GM19099 (cell line): ENCODE data around the gene PRPF8.
A peak's percentile ranks its signal among the peaks of the same experiment; 100 is the strongest.

Source experiments
- POLR2A ChIP-seq: IDR thresholded peaks from 3 replicates; pipeline ENCODE4 v1.6.1; 2011; ENCODE audit warnings: low read depth; ENCODE audit not compliant: insufficient read length; ENCODE audit errors: extremely low read depth

PRPF8 gene

GRCh38 chr17:1653735-1654134 lies 30.9 kb downstream of the PRPF8 start:
- no peak for TF ChIP-seq POLR2A

GRCh38 chr17:1651559-1651844 lies 33.2 kb downstream of the PRPF8 start:
- no peak for TF ChIP-seq POLR2A

DNA sequence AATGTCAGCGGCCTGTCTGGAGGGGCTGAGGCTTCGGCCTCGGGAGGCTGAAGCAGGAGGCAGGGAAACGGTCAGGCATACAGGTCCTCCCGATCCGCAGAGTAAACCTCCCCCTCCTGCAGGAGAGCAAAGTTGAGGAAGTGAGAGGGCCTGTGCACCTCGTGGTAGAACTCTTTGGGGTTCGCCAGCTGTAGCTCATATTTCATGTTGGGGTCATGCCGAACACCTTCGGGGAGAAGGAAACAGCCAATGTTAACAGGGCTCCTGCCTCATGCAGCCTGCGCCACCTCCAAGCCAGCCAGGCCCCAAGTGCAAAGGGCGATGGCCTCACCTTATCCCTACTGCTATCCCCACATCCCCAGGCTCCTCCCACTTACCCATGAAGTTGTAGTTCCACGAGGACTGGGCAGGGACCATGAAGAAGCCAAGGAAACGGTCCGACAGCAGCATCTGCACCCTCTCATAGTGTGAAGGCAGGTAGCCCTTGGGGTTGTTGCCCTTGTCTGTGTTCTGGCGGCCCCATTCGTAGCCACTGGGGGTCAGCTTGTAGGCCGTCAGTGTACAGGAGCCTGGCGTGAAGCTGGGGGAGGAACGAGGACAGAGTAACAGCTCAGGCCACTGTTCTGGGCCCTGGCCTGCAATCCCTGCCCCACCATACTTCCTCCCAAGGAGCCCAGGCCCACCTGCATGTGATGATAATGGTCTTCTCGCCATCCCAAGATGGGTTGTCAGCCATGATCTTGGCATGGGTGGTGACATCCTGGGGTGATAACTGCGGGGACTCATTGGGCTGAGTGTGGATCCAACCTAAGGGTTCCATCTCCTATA lies 33.7 kb downstream of the PRPF8 start:
- no peak for TF ChIP-seq POLR2A

GRCh38 chr17:1649844-1650501 lies 34.7 kb downstream of the PRPF8 start, which contains the start of gene RILP:
TSS of gene RILP (minus strand) at chr17:1649866. CDS start at chr17:1649804, 62 bp downstream.
- no peak for TF ChIP-seq POLR2A

GRCh38 chr17:1648963-1649843 lies 35.5 kb downstream of the PRPF8 start:
- TF ChIP-seq POLR2A: peak; percentile 35

DNA sequence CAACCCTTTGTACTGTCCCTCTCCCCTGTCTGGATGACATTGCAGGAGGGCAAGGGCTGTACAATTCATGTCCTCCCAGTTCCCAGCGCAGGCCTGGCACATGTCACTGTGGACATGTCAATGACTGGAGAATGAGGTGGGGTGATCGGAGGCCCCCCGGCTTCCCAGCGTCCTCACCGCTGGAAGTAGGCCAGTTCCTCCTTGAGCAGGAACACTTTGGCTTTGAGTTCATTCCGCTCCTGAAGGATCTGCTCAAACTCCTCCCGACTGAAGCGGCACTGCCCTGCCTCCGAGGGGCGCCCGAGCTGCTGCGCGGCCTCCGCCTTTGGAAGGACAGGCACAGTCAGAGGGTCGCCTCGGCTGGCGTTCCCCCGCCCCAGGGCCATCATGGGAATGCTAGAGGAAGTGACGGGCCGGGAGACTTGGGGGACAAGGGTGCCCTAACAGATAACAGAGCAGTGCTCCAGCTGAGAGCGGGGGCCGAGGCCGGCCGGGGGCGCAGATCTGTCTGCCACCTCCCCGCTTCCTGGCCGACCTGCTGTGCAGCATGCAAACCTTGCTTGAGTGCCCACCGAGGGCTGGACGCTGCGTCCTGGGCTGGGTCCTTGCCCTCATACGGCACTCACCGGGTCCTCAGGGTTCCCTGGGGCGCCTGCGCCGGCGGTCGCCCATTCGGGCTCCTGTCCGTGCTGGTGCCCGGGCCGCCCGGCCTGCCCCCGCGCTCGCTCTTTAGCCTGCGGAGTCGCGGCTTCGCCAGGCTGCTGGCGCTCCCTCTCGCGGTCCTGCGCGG lies 36.3 kb downstream of the PRPF8 start:
- peak; percentile 41 for TF ChIP-seq POLR2A

- no peak for TF ChIP-seq POLR2A
These were observed 36.9 kb downstream of the PRPF8 start for GRCh38 chr17:1647802-1648171.

DNA sequence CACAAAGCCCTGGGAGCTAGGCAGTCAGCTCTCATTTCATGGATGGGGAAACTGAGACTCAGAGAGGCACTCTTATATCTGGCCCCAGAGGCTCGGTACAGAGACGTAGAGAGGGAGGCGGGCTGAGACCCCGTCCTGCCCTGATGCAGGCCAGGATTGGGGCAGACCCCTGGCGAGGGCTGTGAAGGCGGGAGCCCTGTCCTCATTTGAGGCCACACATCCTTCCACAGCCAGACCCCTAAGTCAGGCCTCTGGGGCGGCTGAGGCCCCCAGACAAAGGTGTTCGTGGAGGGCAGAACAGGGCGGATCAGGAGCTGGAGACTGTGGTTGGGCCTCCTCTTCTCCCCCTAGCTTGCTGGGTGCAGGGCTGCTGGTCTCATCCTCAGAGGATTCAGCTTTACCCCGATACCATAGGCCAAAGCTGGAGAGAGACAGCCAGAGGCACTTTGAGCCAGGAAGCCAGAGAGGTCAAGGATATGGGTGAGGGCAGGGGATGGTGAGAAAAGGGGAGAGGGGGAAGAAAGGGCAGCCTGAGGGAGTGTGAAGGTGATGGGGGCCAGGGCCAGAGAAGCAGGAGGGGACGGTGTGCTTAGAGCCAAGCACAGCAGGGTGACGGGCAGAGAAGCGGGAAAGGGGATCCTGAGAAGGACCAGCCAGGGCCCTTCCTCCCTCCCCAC lies 38.3 kb downstream of the PRPF8 start:
- TF ChIP-seq POLR2A: no peak

- TF ChIP-seq POLR2A: peak; percentile 32
These were observed 39.2 kb downstream of the PRPF8 start, which contains the start of gene SCARF1 for GRCh38 chr17:1645207-1646171. TSS of gene SCARF1 (minus strand) at chr17:1645732. CDS start at chr17:1645697, 35 bp downstream.

GRCh38 chr17:1644493-1645206 lies 40.0 kb downstream of the PRPF8 start:
- peak; percentile 53 for TF ChIP-seq POLR2A

GRCh38 chr17:1643999-1644492 lies 40.6 kb downstream of the PRPF8 start:
- TF ChIP-seq POLR2A: no peak
